HEK293 (cell line): ENCODE data around the gene GPR149.

Source experiments
- BCL11B ChIP-seq: fragments of 450-650 bp; formaldehyde crosslinking; IDR thresholded peaks from 2 replicates; pipeline ENCODE4 v1.5.1; 2016; ENCODE audit warnings: low read depth, missing biosample characterization, missing genetic modification characterization
- ZBTB48 ChIP-seq: fragments of 450-650 bp; formaldehyde crosslinking; IDR thresholded peaks from 2 replicates; pipeline ENCODE4 v1.5.1; 2016; ENCODE audit warnings: missing biosample characterization, missing genetic modification characterization
- ZNF10 ChIP-seq: fragments of 450-650 bp; formaldehyde crosslinking; IDR thresholded peaks from 2 replicates; pipeline ENCODE4 v1.5.1; 2017; ENCODE audit warnings: missing biosample characterization, missing genetic modification characterization
- ZNF785 ChIP-seq: fragments of 450-650 bp; formaldehyde crosslinking; IDR thresholded peaks from 2 replicates; pipeline ENCODE4 v1.5.1; 2016; ENCODE audit warnings: missing biosample characterization, missing genetic modification characterization
- TF ChIP-seq, protein P1 (sequence below): fragments of 450-650 bp; formaldehyde crosslinking; IDR thresholded peaks from 2 replicates; pipeline ENCODE4 v1.5.1; 2016; ENCODE audit warnings: missing biosample characterization, missing genetic modification characterization
- TF ChIP-seq, protein P2 (sequence below): fragments of 450-650 bp; formaldehyde crosslinking; IDR thresholded peaks from 2 replicates; pipeline ENCODE4 v1.5.1; 2016; ENCODE audit warnings: missing biosample characterization, missing genetic modification characterization
- TF ChIP-seq, protein P3 (sequence below): fragments of 450-650 bp; formaldehyde crosslinking; IDR thresholded peaks from 2 replicates; pipeline ENCODE4 v1.5.1; 2016; ENCODE audit warnings: missing biosample characterization, missing genetic modification characterization

DNA sequence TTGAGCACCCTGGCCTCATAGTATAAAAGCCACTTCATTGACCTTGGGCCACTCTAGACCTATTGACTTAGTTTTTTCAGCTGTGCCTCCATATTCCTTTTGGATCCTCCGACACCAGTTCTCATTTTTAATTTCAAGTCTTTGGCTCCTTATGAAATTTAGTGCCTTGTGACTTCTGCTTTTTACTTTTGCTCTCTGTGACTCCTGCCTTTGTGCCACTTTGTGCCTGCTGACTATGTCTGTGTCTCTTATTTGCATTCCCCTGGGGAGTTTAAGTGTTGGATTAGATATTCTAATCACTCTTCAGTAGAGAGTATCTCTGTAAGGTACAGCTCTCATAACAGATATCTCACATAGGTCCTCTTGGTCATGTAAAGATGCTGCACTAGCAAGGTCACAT lies 39.6 kb upstream of the GPR149 start:
- TF ChIP-seq, protein P1, sequence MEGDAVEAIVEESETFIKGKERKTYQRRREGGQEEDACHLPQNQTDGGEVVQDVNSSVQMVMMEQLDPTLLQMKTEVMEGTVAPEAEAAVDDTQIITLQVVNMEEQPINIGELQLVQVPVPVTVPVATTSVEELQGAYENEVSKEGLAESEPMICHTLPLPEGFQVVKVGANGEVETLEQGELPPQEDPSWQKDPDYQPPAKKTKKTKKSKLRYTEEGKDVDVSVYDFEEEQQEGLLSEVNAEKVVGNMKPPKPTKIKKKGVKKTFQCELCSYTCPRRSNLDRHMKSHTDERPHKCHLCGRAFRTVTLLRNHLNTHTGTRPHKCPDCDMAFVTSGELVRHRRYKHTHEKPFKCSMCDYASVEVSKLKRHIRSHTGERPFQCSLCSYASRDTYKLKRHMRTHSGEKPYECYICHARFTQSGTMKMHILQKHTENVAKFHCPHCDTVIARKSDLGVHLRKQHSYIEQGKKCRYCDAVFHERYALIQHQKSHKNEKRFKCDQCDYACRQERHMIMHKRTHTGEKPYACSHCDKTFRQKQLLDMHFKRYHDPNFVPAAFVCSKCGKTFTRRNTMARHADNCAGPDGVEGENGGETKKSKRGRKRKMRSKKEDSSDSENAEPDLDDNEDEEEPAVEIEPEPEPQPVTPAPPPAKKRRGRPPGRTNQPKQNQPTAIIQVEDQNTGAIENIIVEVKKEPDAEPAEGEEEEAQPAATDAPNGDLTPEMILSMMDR (tag by site-specific recombination): no peak
- TF ChIP-seq ZBTB48 (tag by site-specific recombination) (no peak), ZNF10 (tag by site-specific recombination) (no peak), ZNF785 (tag by site-specific recombination) (no peak), BCL11B (tag by site-specific recombination) (no peak)
- TF ChIP-seq, protein P2, sequence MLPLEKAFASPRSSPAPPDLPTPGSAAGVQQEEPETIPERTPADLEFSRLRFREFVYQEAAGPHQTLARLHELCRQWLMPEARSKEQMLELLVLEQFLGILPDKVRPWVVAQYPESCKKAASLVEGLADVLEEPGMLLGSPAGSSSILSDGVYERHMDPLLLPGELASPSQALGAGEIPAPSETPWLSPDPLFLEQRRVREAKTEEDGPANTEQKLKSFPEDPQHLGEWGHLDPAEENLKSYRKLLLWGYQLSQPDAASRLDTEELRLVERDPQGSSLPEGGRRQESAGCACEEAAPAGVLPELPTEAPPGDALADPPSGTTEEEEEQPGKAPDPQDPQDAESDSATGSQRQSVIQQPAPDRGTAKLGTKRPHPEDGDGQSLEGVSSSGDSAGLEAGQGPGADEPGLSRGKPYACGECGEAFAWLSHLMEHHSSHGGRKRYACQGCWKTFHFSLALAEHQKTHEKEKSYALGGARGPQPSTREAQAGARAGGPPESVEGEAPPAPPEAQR (tag by site-specific recombination): no peak
- TF ChIP-seq, protein P3, sequence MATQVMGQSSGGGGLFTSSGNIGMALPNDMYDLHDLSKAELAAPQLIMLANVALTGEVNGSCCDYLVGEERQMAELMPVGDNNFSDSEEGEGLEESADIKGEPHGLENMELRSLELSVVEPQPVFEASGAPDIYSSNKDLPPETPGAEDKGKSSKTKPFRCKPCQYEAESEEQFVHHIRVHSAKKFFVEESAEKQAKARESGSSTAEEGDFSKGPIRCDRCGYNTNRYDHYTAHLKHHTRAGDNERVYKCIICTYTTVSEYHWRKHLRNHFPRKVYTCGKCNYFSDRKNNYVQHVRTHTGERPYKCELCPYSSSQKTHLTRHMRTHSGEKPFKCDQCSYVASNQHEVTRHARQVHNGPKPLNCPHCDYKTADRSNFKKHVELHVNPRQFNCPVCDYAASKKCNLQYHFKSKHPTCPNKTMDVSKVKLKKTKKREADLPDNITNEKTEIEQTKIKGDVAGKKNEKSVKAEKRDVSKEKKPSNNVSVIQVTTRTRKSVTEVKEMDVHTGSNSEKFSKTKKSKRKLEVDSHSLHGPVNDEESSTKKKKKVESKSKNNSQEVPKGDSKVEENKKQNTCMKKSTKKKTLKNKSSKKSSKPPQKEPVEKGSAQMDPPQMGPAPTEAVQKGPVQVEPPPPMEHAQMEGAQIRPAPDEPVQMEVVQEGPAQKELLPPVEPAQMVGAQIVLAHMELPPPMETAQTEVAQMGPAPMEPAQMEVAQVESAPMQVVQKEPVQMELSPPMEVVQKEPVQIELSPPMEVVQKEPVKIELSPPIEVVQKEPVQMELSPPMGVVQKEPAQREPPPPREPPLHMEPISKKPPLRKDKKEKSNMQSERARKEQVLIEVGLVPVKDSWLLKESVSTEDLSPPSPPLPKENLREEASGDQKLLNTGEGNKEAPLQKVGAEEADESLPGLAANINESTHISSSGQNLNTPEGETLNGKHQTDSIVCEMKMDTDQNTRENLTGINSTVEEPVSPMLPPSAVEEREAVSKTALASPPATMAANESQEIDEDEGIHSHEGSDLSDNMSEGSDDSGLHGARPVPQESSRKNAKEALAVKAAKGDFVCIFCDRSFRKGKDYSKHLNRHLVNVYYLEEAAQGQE (tag by site-specific recombination): no peak
